SK-N-SH (cell line): ENCODE measurements around the gene ACTR1A.

Experiments used
- YY1 ChIP-seq: IDR thresholded peaks from 2 replicates; pipeline ENCODE4 v1.4.0; 2012; ENCODE audit warnings: low read depth, mild to moderate bottlenecking
- TF ChIP-seq, protein P1 (sequence below): fragments of 200-600 bp; sonication (generic); IDR thresholded peaks from 2 replicates; pipeline ENCODE4 v1.6.1; 2017; ENCODE audit warnings: antibody characterized with exemption, mild to moderate bottlenecking, moderate library complexity
- TF ChIP-seq, protein P2 (sequence below): fragments of 150-350 bp; IDR thresholded peaks from 2 replicates; pipeline ENCODE4 v1.6.1; 2016; ENCODE audit warnings: mild to moderate bottlenecking, low read depth, low read length

DNA sequence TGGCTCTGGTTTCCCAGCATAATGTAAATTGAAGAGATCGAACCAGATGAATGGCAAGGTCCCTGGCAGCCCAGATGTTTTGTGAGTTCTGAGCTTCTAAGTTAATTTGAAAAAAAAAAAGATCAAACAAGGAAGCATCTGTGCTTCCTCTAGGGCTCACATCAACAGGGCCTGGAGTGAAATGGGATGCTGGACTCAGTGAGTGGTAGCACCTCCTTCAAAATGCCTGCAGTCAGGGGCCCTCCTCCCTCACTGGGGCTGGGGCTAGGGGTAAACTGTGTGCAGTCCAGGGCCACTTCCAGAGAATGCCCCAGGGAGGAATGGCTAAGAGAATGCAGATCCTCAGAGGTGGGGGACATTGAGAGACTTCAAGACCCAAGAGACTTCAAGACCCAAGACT lies 64.1 kb downstream of the ACTR1A start:
- TF ChIP-seq, protein P1, sequence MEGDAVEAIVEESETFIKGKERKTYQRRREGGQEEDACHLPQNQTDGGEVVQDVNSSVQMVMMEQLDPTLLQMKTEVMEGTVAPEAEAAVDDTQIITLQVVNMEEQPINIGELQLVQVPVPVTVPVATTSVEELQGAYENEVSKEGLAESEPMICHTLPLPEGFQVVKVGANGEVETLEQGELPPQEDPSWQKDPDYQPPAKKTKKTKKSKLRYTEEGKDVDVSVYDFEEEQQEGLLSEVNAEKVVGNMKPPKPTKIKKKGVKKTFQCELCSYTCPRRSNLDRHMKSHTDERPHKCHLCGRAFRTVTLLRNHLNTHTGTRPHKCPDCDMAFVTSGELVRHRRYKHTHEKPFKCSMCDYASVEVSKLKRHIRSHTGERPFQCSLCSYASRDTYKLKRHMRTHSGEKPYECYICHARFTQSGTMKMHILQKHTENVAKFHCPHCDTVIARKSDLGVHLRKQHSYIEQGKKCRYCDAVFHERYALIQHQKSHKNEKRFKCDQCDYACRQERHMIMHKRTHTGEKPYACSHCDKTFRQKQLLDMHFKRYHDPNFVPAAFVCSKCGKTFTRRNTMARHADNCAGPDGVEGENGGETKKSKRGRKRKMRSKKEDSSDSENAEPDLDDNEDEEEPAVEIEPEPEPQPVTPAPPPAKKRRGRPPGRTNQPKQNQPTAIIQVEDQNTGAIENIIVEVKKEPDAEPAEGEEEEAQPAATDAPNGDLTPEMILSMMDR, result no peak
- TF ChIP-seq, protein P2, sequence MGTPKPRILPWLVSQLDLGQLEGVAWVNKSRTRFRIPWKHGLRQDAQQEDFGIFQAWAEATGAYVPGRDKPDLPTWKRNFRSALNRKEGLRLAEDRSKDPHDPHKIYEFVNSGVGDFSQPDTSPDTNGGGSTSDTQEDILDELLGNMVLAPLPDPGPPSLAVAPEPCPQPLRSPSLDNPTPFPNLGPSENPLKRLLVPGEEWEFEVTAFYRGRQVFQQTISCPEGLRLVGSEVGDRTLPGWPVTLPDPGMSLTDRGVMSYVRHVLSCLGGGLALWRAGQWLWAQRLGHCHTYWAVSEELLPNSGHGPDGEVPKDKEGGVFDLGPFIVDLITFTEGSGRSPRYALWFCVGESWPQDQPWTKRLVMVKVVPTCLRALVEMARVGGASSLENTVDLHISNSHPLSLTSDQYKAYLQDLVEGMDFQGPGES, result no peak
- TF ChIP-seq YY1, result no peak
